ENCODE data around the gene TMEM238L. TPM values are rescaled to one million over a fixed set of nuclear protein-coding genes. Genes with fewer than 3 reads are reported as not detected.
A peak's percentile ranks its signal among the peaks of the same experiment; 100 is the strongest.

Gene TMEM238L
- total and polyA plus RNA-seq, 9 of the 15 experiments (the other 6 are each of a cell fraction or from before 2014, with no cell fraction given), result not detected

- TF ChIP-seq REST (IDR thresholded peaks at IDR 0.05; ENCODE audit: borderline replicate concordance) (peak; percentile 65), REST (CRISPR knock-in tag; IDR thresholded peaks at IDR 0.05; ENCODE audit: low read depth) (no peak), VEZF1 (CRISPR knock-in tag; IDR thresholded peaks at IDR 0.05) (peak; percentile 65), RAD21 (CRISPR knock-in tag; conservative IDR thresholded peaks at IDR 0.05 in 1 of 2, IDR thresholded peaks at IDR 0.05 in 1 of 2) (peak; percentile 62 to 78), UBTF (IDR thresholded peaks at IDR 0.05; ENCODE audit: borderline replicate concordance in 1 of 2, low read depth in 2 of 2, low read length in 2 of 2) (no peak), ZNF174 (CRISPR knock-in tag; IDR thresholded peaks at IDR 0.05) (no peak), CC2D1A (IDR thresholded peaks at IDR 0.05) (0 out of 2 replicates have a peak, but pooled peaks have one; percentile 22), STAG1 (CRISPR knock-in tag; IDR thresholded peaks at IDR 0.05; ENCODE audit: borderline replicate concordance) (peak; percentile 24; the same call in 1 of the 2 replicates), SIN3B (IDR thresholded peaks at IDR 0.05; ENCODE audit: low read depth) (no peak), NELFE (IDR thresholded peaks at IDR 0.05; ENCODE audit: insufficient read depth, insufficient read length) (no peak), MAZ (CRISPR knock-in tag; conservative IDR thresholded peaks at IDR 0.05 in 1 of 2, IDR thresholded peaks at IDR 0.05 in 1 of 2) (peak; percentile 30 to 54; a peak in 1 of 4 replicates)
These were observed 40.9 kb upstream of the TMEM238L start (continued) for GRCh38 chr17:10844621-10845387.

Data from K562 (cell line).